Spleen (tissue), 11 donors: Measurements from ENCODE around the gene PLXNB1. TPM values are rescaled to one million over a fixed set of nuclear protein-coding genes. Genes with fewer than 3 reads are reported as not detected.

ENCODE experiments used
- DNase-seq: peaks from one replicate; pipeline ENCODE4 v3.0.0-alpha.2; 2020
- H3K27ac ChIP-seq, 8 donors: fragments of 200-600 bp; sonication (generic) in 7 of 8; 1 replicate in 4 of 8; 2 replicates in 4 of 8; pipeline versions ENCODE4 v1.5.0 to v1.8.0; 2016 to 2021; ENCODE audit warnings: inconsistent platforms in 4 of 8, mild to moderate bottlenecking in 4 of 8, moderate library complexity in 1 of 8
- H3K27me3 ChIP-seq, 7 donors: fragments of 200-600 bp; sonication (generic) in 6 of 7; replicated peaks in 1 of 7; 1 replicate in 4 of 7; 2 replicates in 3 of 7; pipeline versions ENCODE4 v1.5.0 to v1.8.0; 2016 to 2021; ENCODE audit warnings: inconsistent platforms in 3 of 7, mild to moderate bottlenecking in 1 of 7
- H3K36me3 ChIP-seq, 6 donors: fragments of 200-600 bp; sonication (generic) in 5 of 6; 1 replicate in 4 of 6; 2 replicates in 2 of 6; pipeline versions ENCODE4 v1.5.0 to v1.8.0; 2016 to 2021; ENCODE audit warnings: inconsistent platforms in 2 of 6
- H3K4me1 ChIP-seq, 6 donors: fragments of 200-600 bp; sonication (generic) in 5 of 6; 1 replicate in 3 of 6; 2 replicates in 3 of 6; pipeline versions ENCODE4 v1.5.0 to v1.8.0; 2016 to 2021; ENCODE audit warnings: inconsistent platforms in 3 of 6
- H3K4me3 ChIP-seq, 8 donors: fragments of 200-600 bp; sonication (generic) in 7 of 8; 1 replicate in 4 of 8; 2 replicates in 4 of 8; pipeline versions ENCODE4 v1.5.0 to v1.8.0; 2016 to 2021; ENCODE audit warnings: inconsistent platforms in 4 of 8, mild to moderate bottlenecking in 4 of 8, moderate library complexity in 2 of 8
- H3K9me3 ChIP-seq, 8 donors: fragments of 200-600 bp; sonication (generic) in 7 of 8; 1 replicate in 4 of 8; 2 replicates in 4 of 8; pipeline versions ENCODE4 v1.5.0 to v1.8.0; 2016 to 2021; ENCODE audit warnings: inconsistent platforms in 4 of 8
- CTCF ChIP-seq, 11 experiments: fragments of 200-600 bp in 7 of 11; fragments of 450-650 bp in 4 of 11; sonication (generic) in 4 of 11; IDR thresholded peaks in 8 of 11; conservative IDR thresholded peaks in 3 of 11; 1 replicate in 7 of 11; 2 replicates in 4 of 11; pipeline versions ENCODE4 v1.4.0 to v1.8.0; 2016 to 2021; ENCODE audit warnings: antibody characterized with exemption in 11 of 11, inconsistent platforms in 4 of 11, mild to moderate bottlenecking in 1 of 11
- POLR2A ChIP-seq, 3 donors: fragments of 450-650 bp; IDR thresholded peaks; one replicate each; pipeline ENCODE4 v1.5.1; 2017; ENCODE audit warnings: antibody characterized with exemption in 3 of 3, mild to moderate bottlenecking in 1 of 3
- POLR2AphosphoS5 ChIP-seq, 3 donors: sonication (generic); formaldehyde crosslinking; IDR thresholded peaks; one replicate each; pipeline ENCODE4 v1.5.1; 2017; ENCODE audit warnings: antibody characterized with exemption in 3 of 3
- WGBS, 5 donors: extraction: QIAGEN DNeasy Blood & Tissue Kit in 3 of 5; methylation state at CpG; one replicate each; pipeline versions ENCODE4 v1.1.5 to v1.1.7; 2013 to 2018; 5-methylcytosine and 5-hydroxymethylcytosine counted together
- intact Hi-C: fragments of 100-400 bp; cut with DNase I; formaldehyde crosslinking; loops from one replicate; pipeline ENCODE4 v1.15.0; 2023; ENCODE audit warnings: low total_unique reads
- polyA plus RNA-seq, 3 donors: library from polyadenylated mRNA; stranded (reverse); fragments of 200-250 nt; gene quantifications; one replicate each; pipeline ENCODE4 v1.2.1, GENCODE V29; 2013
- total RNA-seq, 7 donors: library from RNA; depleted of rRNA in 3 of 7; stranded (reverse); fragments of >200 nt in 3 of 7; fragmentation: NEBNext Ultra II Directional in 4 of 7; extraction: Animal tissue kit (Norgen Biotek cat#: 25700) in 4 of 7; gene quantifications; one replicate each; pipeline versions ENCODE4 v1.1.0 to v1.2.1, GENCODE V29; 2016 to 2021
- donor health status: healthy with polysubstance abuse.
- donor health status: DM: no; HTN: no; CAD: no; lungs with moderate emphysema.
- donor health status: DM: no; HTN: no; CAD: no.
- donor health status: Bipolar disorder and iron deficiency.
- donor health status: healthy.
- donor health status: DM: no; HTN: no; CAD: no.
- donor health status: DM: yes; HTN: yes; CAD: no.

PLXNB1 gene
- total and polyA plus RNA-seq, 10 donors, result 12.3 to 95.9 (median 54.2) TPM

DNA sequence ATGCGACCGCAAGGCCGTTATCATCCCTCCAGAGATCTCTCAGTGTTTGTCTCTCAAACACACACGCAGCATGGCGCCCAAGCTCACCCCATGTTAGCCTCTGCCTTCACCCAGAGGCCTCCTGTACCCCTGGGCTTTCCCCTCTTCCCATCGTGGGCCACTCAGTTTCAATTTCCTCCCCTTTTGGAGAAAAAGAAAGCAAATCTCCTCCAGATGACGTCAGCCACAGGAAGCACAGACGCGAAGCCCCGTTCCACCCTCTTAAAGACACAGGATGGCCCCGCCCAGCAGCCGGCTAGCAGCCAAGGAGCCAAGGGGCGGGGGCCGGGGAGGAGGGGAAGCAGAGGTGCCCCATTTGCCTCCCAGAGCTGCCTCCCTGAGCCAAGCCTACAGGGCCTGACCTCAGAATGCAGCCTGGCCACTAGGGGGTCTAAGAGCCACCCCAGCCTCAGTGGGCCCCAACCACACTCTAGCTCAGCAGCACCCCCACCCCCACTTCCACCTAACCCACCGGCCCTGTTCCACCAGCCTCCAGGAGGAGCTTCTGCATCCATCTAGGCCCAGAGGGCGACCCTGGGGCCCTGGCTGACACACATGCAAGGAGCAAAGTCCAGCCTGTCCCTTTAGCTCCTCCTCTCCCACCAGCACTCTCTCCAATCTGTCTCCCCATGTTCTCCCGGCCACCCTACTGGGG, 43.2 kb upstream of the PLXNB1 start:
- DNase-seq, result peak; percentile 98
- H3K4me1 ChIP-seq, result peaks cover 47 to 95% (median 78%) of the 10 kb centered on the region in 6 donors

DNA sequence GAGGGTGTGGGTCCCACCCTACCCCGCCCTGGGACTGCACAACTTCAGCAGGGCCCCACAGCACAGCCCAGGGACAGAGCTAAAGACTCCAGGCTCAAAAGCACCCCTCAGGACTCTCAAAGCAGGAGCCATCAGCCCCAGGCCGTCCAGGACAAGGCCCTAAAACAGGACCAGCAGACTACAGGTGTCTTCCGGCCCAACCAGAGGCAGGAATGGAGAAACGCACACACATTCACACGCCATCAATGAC, 42.7 kb upstream of the PLXNB1 start:
- 0 to 1% (median 0%) methylated on average over 5 of the region's 5 CpGs for WGBS, 5 donors
- TF ChIP-seq CTCF (IDR thresholded peaks at IDR 0.05 in 8 of 11, conservative IDR thresholded peaks at IDR 0.05 in 3 of 11), result no peak
- TF ChIP-seq POLR2AphosphoS5 (IDR thresholded peaks at IDR 0.05), result no peak
- TF ChIP-seq POLR2A (IDR thresholded peaks at IDR 0.05), result no peak
- Histone ChIP-seq H3K27ac (peak overlapping the region; percentile 87 to 99 (median 95)), H3K4me3 (peak overlapping the region; percentile 55 to 83 (median 66)), H3K27me3 (no peaks in the 10 kb centered on the region), H3K9me3 (no peaks in the 10 kb centered on the region), H3K4me1 (peaks cover 49 to 95% (median 78%) of the 10 kb centered on the region in 6 donors), H3K36me3 (peaks cover 0 to 63% (median 24%) of the 10 kb centered on the region in 6 donors)
- intact Hi-C loops, result no loop called here
- no peak for DNase-seq

More for the DNA sequence above, 43.2 kb upstream of the PLXNB1 start:
- peak overlapping the region; percentile 87 to 99 (median 95) for H3K27ac ChIP-seq
- H3K9me3 ChIP-seq, result no peaks in the 10 kb centered on the region
- TF ChIP-seq POLR2AphosphoS5 (IDR thresholded peaks at IDR 0.05) (peak; percentile 92 to 96 (median 95)), CTCF (IDR thresholded peaks at IDR 0.05 in 8 of 11, conservative IDR thresholded peaks at IDR 0.05 in 3 of 11) (peak; percentile 38 to 71 (median 55)), POLR2A (IDR thresholded peaks at IDR 0.05) (peak in 1 of 3 donors; percentile 85)
- peak overlapping the region; percentile 55 to 83 (median 66) for H3K4me3 ChIP-seq
- intact Hi-C loops, result no loop called here
- WGBS, 5 donors, result 6 to 8% (median 6%) methylated on average over 16 to 17 of the region's 17 CpGs
- H3K36me3 ChIP-seq, result peaks cover 0 to 63% (median 19%) of the 10 kb centered on the region in 6 donors
- no peaks in the 10 kb centered on the region for H3K27me3 ChIP-seq

DNA sequence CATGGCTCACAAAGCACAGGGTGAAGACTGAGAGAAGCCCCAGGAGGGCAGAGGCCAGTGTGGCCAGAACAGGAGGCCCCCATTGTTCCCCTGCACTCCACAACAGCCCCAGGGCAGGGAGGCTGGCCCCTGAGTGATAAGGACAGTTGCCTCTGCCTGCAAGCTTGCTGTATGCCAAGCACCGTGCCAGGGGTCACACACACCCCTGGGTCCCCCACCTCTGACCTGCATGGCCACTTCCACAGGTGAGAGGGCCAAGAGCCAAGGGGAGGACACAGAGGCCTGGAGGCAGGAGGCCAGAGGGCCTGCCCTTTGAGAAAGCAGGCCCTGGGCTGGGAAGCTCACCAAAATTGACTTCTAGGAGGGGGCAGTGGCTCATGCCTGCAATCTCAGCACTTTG, 40.4 kb upstream of the PLXNB1 start:
- H3K4me1 ChIP-seq, result peaks cover 60 to 98% (median 85%) of the 10 kb centered on the region in 6 donors

GRCh38 chr3:48469046-48469915, 39.4 kb upstream of the PLXNB1 start:
- H3K9me3 ChIP-seq, result no peaks in the 10 kb centered on the region
- H3K4me3 ChIP-seq, result peak overlapping the region in 1 of 8 donors; percentile 39
- peaks cover 64 to 98% (median 88%) of the 10 kb centered on the region in 6 donors for H3K4me1 ChIP-seq
- H3K36me3 ChIP-seq, result peaks cover 0 to 57% (median 31%) of the 10 kb centered on the region in 6 donors
- peak overlapping the region in 6 of 8 donors; percentile 40 to 99 (median 97) for H3K27ac ChIP-seq
- intact Hi-C loops, result no loop called here
- TF ChIP-seq CTCF (IDR thresholded peaks at IDR 0.05 in 8 of 11, conservative IDR thresholded peaks at IDR 0.05 in 3 of 11), result no peak
- TF ChIP-seq POLR2AphosphoS5 (IDR thresholded peaks at IDR 0.05), result peak in 1 of 3 donors; percentile 45
- 76 to 87% (median 82%) methylated on average over 25 to 29 of the region's 29 CpGs for WGBS, 5 donors
- H3K27me3 ChIP-seq, result no peaks in the 10 kb centered on the region
- peak; percentile 73 for DNase-seq

More for the DNA sequence above, 40.4 kb upstream of the PLXNB1 start:
- Histone ChIP-seq H3K36me3 (peaks cover 0 to 50% (median 31%) of the 10 kb centered on the region in 6 donors), H3K4me3 (peak overlapping the region in 1 of 8 donors; percentile 39), H3K27me3 (no peaks in the 10 kb centered on the region), H3K27ac (peak overlapping the region in 7 of 8 donors; percentile 40 to 99 (median 92)), H3K9me3 (no peaks in the 10 kb centered on the region)
- peak; percentile 68 for DNase-seq
- TF ChIP-seq POLR2AphosphoS5 (IDR thresholded peaks at IDR 0.05) (peak in 1 of 3 donors; percentile 41), POLR2A (IDR thresholded peaks at IDR 0.05) (no peak)
- 63 to 91% (median 67%) methylated on average over 1 of the region's 1 CpG for WGBS, 5 donors
- intact Hi-C loops, result no loop called here
